OCI-LY3 (cell line): ENCODE results near the gene EZH1.

Experiments used
- H2AFZ ChIP-seq: fragments of 200-600, 300-600 bp; shearing (Covaris generic); 2 replicates; pipeline ENCODE4 v1.6.0; 2014; ENCODE audit warnings: antibody characterized with exemption, low read depth, low read length
- H3K27ac ChIP-seq: fragments of 200-600, 300-600 bp; sonication (generic); 2 replicates; pipeline ENCODE4 v1.5.1; 2014; ENCODE audit warnings: mild to moderate bottlenecking, low read length, moderate library complexity, mixed read lengths
- H3K27me3 ChIP-seq: fragments of 200-600, 300-600 bp; sonication (generic); 2 replicates; pipeline ENCODE4 v1.6.1; 2014; ENCODE audit warnings: low read depth, low read length, mixed read lengths
- H3K36me3 ChIP-seq: fragments of 200-600, 300-600 bp; sonication (generic); replicated peaks from 2 replicates; pipeline ENCODE3; 2014; ENCODE audit warnings: low read depth, low read length, mixed read lengths
- H3K4me1 ChIP-seq: fragments of 300-600, 200-600 bp; sonication (generic); 2 replicates; pipeline ENCODE4 v1.6.1; 2014; ENCODE audit warnings: low read length, mixed read lengths
- H3K4me2 ChIP-seq: fragments of 200-600, 300-600 bp; sonication (generic); 2 replicates; pipeline ENCODE4 v1.6.1; 2014; ENCODE audit warnings: low read length, mixed read lengths
- H3K4me3 ChIP-seq: fragments of 300-600, 200-600 bp; sonication (generic); 2 replicates; pipeline ENCODE4 v1.5.1; 2014; ENCODE audit warnings: antibody characterized with exemption, mild to moderate bottlenecking, low read length, moderate library complexity
- H3K79me2 ChIP-seq: fragments of 300-600, 200-600 bp; shearing (Covaris generic); 2 replicates; pipeline ENCODE4 v1.6.1; 2014; ENCODE audit warnings: mild to moderate bottlenecking, low read length, mixed read lengths
- H3K9ac ChIP-seq: fragments of 300-600, 200-600 bp; shearing (Covaris generic); 2 replicates; pipeline ENCODE4 v1.6.0; 2014; ENCODE audit warnings: mild to moderate bottlenecking, low read length, moderate library complexity
- H3K9me3 ChIP-seq: fragments of 200-600, 300-600 bp; shearing (Covaris generic); 2 replicates; pipeline ENCODE4 v1.6.1; 2014; ENCODE audit warnings: low read length, mixed read lengths; ENCODE audit not compliant: insufficient read depth
- H4K20me1 ChIP-seq: fragments of 200-600, 300-600 bp; sonication (generic); 2 replicates; pipeline ENCODE4 v1.6.1; 2016; ENCODE audit warnings: low read length, mixed read lengths; ENCODE audit not compliant: insufficient read depth
- CTCF ChIP-seq: fragments of 200-600, 300-600 bp; sonication (generic); IDR thresholded peaks from 2 replicates; pipeline ENCODE4 v1.5.1; 2014; ENCODE audit warnings: antibody characterized with exemption, low read length, low read depth
- EZH2phosphoT487 ChIP-seq: fragments of 200-600 bp; shearing (Covaris generic); IDR thresholded peaks from 2 replicates; pipeline ENCODE4 v1.6.1; 2018; ENCODE audit warnings: antibody characterized with exemption, mixed run types, low read depth

EZH1 gene

DNA sequence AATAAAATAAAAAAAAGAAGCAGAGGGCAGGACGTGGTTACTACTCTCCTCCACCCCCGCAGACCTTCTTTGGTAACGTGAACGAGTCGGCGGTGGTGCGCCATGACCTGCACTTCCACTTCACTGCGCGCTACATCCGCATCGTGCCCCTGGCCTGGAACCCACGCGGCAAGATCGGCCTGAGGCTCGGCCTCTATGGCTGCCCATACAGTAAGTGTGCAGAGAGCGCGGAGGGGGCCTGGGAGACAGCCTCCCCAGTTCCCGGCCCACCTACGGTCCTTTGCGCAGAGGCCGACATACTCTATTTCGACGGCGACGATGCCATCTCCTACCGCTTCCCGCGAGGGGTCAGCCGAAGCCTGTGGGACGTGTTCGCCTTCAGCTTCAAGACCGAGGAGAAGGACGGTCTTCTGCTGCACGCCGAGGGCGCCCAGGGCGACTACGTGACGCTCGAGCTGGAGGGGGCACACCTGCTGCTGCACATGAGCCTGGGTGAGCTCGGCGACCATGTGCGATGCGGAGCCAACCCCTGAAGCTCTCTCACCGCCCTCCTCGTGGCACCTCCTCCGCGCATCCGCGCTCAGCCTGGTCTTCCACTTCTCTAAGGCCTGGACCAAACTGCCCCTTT, 59.8 kb downstream of the EZH1 start:
- peaks cover 27% of the 10 kb centered on the region for H3K79me2 ChIP-seq
- no peak overlapping the region for H3K4me2 ChIP-seq
- no peaks in the 10 kb centered on the region for H3K27me3 ChIP-seq
- H3K9ac ChIP-seq = no peak overlapping the region
- H3K36me3 ChIP-seq = peaks cover 39% of the 10 kb centered on the region
- H3K9me3 ChIP-seq = no peaks in the 10 kb centered on the region
- no peak overlapping the region for H2AFZ ChIP-seq
- H3K4me3 ChIP-seq = no peak overlapping the region
- TF ChIP-seq EZH2phosphoT487 = no peak
- no peak for TF ChIP-seq CTCF
- H3K27ac ChIP-seq = no peak overlapping the region
- H3K4me1 ChIP-seq = peaks cover 21% of the 10 kb centered on the region
- no peaks in the 10 kb centered on the region for H4K20me1 ChIP-seq

DNA sequence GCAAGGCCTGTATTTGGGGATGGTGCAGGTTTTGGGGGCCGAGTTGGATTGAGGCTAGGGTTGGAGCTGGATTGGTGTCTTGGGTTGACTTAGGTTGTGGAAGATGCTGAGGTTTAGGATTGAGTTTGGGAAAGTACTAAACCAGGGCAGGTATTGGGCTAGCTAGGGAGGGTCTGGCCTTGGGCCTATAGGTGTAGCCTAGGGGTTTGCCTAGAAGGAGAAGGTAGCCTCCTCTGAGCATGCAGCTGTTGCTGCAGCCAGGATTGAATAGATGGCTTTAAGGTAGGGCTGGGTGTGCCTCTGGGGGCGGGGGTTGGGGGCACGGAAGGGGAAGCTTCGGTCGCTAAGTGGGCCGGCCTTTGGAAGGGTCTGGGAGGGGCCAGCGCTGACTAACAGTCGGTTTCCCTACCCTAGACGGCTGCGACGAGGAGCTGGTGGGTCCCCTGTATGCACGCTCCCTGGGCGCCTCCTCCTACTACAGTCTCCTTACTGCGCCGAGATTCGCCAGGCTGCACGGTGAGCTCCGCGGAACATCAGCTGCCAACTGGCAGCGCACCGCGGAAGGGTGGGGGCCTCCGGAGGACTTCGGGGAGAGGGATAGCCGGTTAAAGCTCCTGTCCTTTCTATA, 61.3 kb downstream of the EZH1 start:
- peaks cover 35% of the 10 kb centered on the region for H3K4me1 ChIP-seq
- no peak for TF ChIP-seq CTCF
- TF ChIP-seq EZH2phosphoT487 = no peak
- peak overlapping the region; percentile 66 for H3K27ac ChIP-seq
- no peaks in the 10 kb centered on the region for H3K27me3 ChIP-seq
- no peaks in the 10 kb centered on the region for H3K9me3 ChIP-seq
- no peaks in the 10 kb centered on the region for H4K20me1 ChIP-seq
- H2AFZ ChIP-seq = no peak overlapping the region
- H3K79me2 ChIP-seq = peaks cover 27% of the 10 kb centered on the region
- peaks cover 27% of the 10 kb centered on the region for H3K36me3 ChIP-seq
- peak overlapping the region; percentile 85 for H3K9ac ChIP-seq
- peak overlapping the region; percentile 82 for H3K4me3 ChIP-seq
- peak overlapping the region; percentile 99 for H3K4me2 ChIP-seq

- H3K9me3 ChIP-seq = no peaks in the 10 kb centered on the region
- peak overlapping the region; percentile 99 for H3K4me2 ChIP-seq
- H3K36me3 ChIP-seq = peaks cover 22% of the 10 kb centered on the region
- no peak for TF ChIP-seq EZH2phosphoT487
- TF ChIP-seq CTCF = no peak
- H3K4me1 ChIP-seq = peaks cover 37% of the 10 kb centered on the region
- H3K9ac ChIP-seq = peak overlapping the region; percentile 85
- H3K27me3 ChIP-seq = no peaks in the 10 kb centered on the region
- H2AFZ ChIP-seq = peak overlapping the region; percentile 58; the same call in 1 of the 2 replicates
- H3K27ac ChIP-seq = peak overlapping the region; percentile 66
- H3K79me2 ChIP-seq = peaks cover 27% of the 10 kb centered on the region
- peak overlapping the region; percentile 82 for H3K4me3 ChIP-seq
- no peaks in the 10 kb centered on the region for H4K20me1 ChIP-seq
These were observed 62.0 kb downstream of the EZH1 start for GRCh38 chr17:42682722-42683403.

GRCh38 chr17:42681976-42682721, 62.7 kb downstream of the EZH1 start, which contains the start of gene CNTNAP1:
Gene CNTNAP1 (plus strand): TSS chr17:42682531. CDS start chr17:42682830, 299 bp downstream.
- H3K4me1 ChIP-seq = peaks cover 44% of the 10 kb centered on the region
- H3K4me3 ChIP-seq = peak within 1 kb of the TSS; percentile 82
- H3K4me2 ChIP-seq = peak within 1 kb of the TSS; percentile 99
- peaks cover 15% of the 10 kb centered on the region for H3K36me3 ChIP-seq
- H3K9me3 ChIP-seq = no peaks in the 10 kb centered on the region
- no peaks in the 10 kb centered on the region for H4K20me1 ChIP-seq
- H3K9ac ChIP-seq = peak within 1 kb of the TSS; percentile 85
- H3K79me2 ChIP-seq = peaks cover 27% of the 10 kb centered on the region
- TF ChIP-seq CTCF (no peak), EZH2phosphoT487 (no peak)
- H3K27ac ChIP-seq = peak within 1 kb of the TSS; percentile 66
- peak within 1 kb of the TSS; percentile 58 for H2AFZ ChIP-seq
- no peaks in the 10 kb centered on the region for H3K27me3 ChIP-seq
